CD14-positive monocyte (primary cell): ENCODE measurements around the gene CST2. TPM values are rescaled to one million over a fixed set of nuclear protein-coding genes. Genes with fewer than 3 reads are reported as not detected.
A peak's percentile ranks its signal among the peaks of the same experiment; 100 is the strongest.
"Not testable (repeated sequence)": the region's sequence is repeated elsewhere in the genome, so short reads cannot be mapped to it uniquely, and the experiment has no call there.

ENCODE experiments used
- DNase-seq, 3 donors: peaks; one replicate each; pipeline ENCODE4 v3.0.0-alpha.2; 2011 to 2022
- H2AFZ ChIP-seq: 2 replicates; pipeline ENCODE4 v1.6.0; 2012; ENCODE audit warnings: mild to moderate bottlenecking, low read depth, low read length, inconsistent platforms; ENCODE audit not compliant: insufficient read depth, poor library complexity, severe bottlenecking
- H3K27ac ChIP-seq, 2 donors: 1 replicate in 1 of 2; 2 replicates in 1 of 2; pipeline ENCODE4 v1.5.1; 2012 to 2013; ENCODE audit warnings: low read length in 2 of 2, control low read depth in 1 of 2, inconsistent platforms in 1 of 2, low read depth in 1 of 2, mild to moderate bottlenecking in 1 of 2
- H3K27me3 ChIP-seq, 2 donors: one replicate each; pipeline versions ENCODE4 v1.6.0 to v1.6.1; 2011 to 2013; ENCODE audit warnings: low read length in 2 of 2; ENCODE audit not compliant: control insufficient read depth in 2 of 2, insufficient read depth in 2 of 2
- H3K36me3 ChIP-seq, 2 donors: replicated peaks in 1 of 2; 1 replicate in 1 of 2; 2 replicates in 1 of 2; pipeline versions ENCODE4 v1.5.1 to v1.6.1; 2012 to 2013; ENCODE audit warnings: low read length in 2 of 2, control low read depth in 1 of 2, inconsistent platforms in 1 of 2, mild to moderate bottlenecking in 1 of 2; ENCODE audit not compliant: insufficient read depth in 2 of 2, control insufficient read depth in 1 of 2
- H3K4me1 ChIP-seq, 2 donors: 1 replicate in 1 of 2; 2 replicates in 1 of 2; pipeline versions ENCODE4 v1.5.1 to v1.6.1; 2012 to 2013; ENCODE audit warnings: low read length in 2 of 2, control low read depth in 1 of 2, inconsistent platforms in 1 of 2, mild to moderate bottlenecking in 1 of 2, moderate library complexity in 1 of 2; ENCODE audit not compliant: insufficient read depth in 2 of 2, control insufficient read depth in 1 of 2
- H3K4me2 ChIP-seq: replicated peaks from 2 replicates; pipeline ENCODE3; 2012; ENCODE audit warnings: low read length, moderate library complexity, mild to moderate bottlenecking; ENCODE audit not compliant: poor library complexity, severe bottlenecking; ENCODE audit errors: extremely low read depth
- H3K4me3 ChIP-seq, 3 experiments: fragments of 200-600 bp in 1 of 3; sonication (generic) in 1 of 3; replicated peaks in 1 of 3; 1 replicate in 2 of 3; 2 replicates in 1 of 3; pipeline ENCODE4 v1.5.1; 2011 to 2013; ENCODE audit warnings: low read length in 3 of 3, mild to moderate bottlenecking in 3 of 3, control low read depth in 2 of 3, low read depth in 2 of 3, inconsistent platforms in 1 of 3, moderate library complexity in 1 of 3
- H3K79me2 ChIP-seq: 2 replicates; pipeline ENCODE4 v1.6.0; 2012; ENCODE audit warnings: mild to moderate bottlenecking, control low read depth, inconsistent platforms, low read length, moderate library complexity; ENCODE audit not compliant: insufficient read depth
- H3K9ac ChIP-seq: 2 replicates; pipeline ENCODE4 v1.6.0; 2017; ENCODE audit warnings: low read length, mild to moderate bottlenecking; ENCODE audit not compliant: insufficient read depth, poor library complexity, severe bottlenecking
- H3K9me3 ChIP-seq, 2 donors: replicated peaks in 1 of 2; 1 replicate in 1 of 2; 2 replicates in 1 of 2; pipeline versions ENCODE4 v1.5.1 to v1.6.1; 2012 to 2013; ENCODE audit warnings: low read length in 2 of 2, control low read depth in 1 of 2; ENCODE audit not compliant: control insufficient read depth in 1 of 2, insufficient read depth in 1 of 2
- H4K20me1 ChIP-seq: 2 replicates; pipeline ENCODE4 v1.6.0; 2012; ENCODE audit warnings: mild to moderate bottlenecking, low read length, control low read depth, moderate library complexity; ENCODE audit not compliant: insufficient read depth
- H3K27ac Mint-ChIP-seq, 7 donors: one replicate each; pipeline ENCODE4 v1.8.0; 2020; ENCODE audit warnings: mild to moderate bottlenecking in 7 of 7, mixed read lengths in 7 of 7, moderate library complexity in 6 of 7, inconsistent platforms in 2 of 7
- H3K27me3 Mint-ChIP-seq, 3 donors: one replicate each; pipeline ENCODE4 v1.8.0; 2021 to 2022; ENCODE audit warnings: low read depth in 3 of 3, mild to moderate bottlenecking in 3 of 3, mixed read lengths in 3 of 3, moderate library complexity in 3 of 3, inconsistent platforms in 1 of 3
- H3K36me3 Mint-ChIP-seq, 2 donors: one replicate each; pipeline ENCODE4 v1.8.0; 2020; ENCODE audit warnings: mixed read lengths in 2 of 2, inconsistent platforms in 1 of 2, mild to moderate bottlenecking in 1 of 2
- H3K4me1 Mint-ChIP-seq: one replicate; pipeline ENCODE4 v1.8.0; 2020; ENCODE audit warnings: mild to moderate bottlenecking, mixed read lengths
- H3K4me3 Mint-ChIP-seq, 2 donors: one replicate each; pipeline ENCODE4 v1.8.0; 2020; ENCODE audit warnings: mild to moderate bottlenecking in 2 of 2, mixed read lengths in 2 of 2, moderate library complexity in 1 of 2
- H3K9me3 Mint-ChIP-seq, 7 donors: one replicate each; pipeline ENCODE4 v1.8.0; 2020 to 2022; ENCODE audit warnings: mixed read lengths in 7 of 7, mild to moderate bottlenecking in 6 of 7, moderate library complexity in 6 of 7, inconsistent platforms in 2 of 7
- CTCF ChIP-seq: fragments of 200-600 bp; IDR thresholded peaks from one replicate; pipeline ENCODE4 v1.8.0; 2022; ENCODE audit warnings: antibody characterized with exemption, mild to moderate bottlenecking
- WGBS: methylation state at CpG from one replicate; pipeline ENCODE4 v1.1.5; 2013; ENCODE audit warnings: missing lambda C conversion rate; ENCODE audit not compliant: insufficient coverage; 5-methylcytosine and 5-hydroxymethylcytosine counted together
- intact Hi-C, 2 donors: fragments of 100-400 bp; cut with micrococcal nuclease; formaldehyde crosslinking; loops; one replicate each; pipeline versions ENCODE4 v1.15.0 to v1.15.1; 2023
- polyA plus RNA-seq, 3 donors: library from polyadenylated mRNA; depleted of rRNA in 1 of 3; unstranded in 2 of 3; stranded (reverse) in 1 of 3; fragments of 300-500 nt in 2 of 3; fragments of >200 nt in 1 of 3; fragmentation: Illumina TruSeq in 2 of 3; gene quantifications; 1 replicate in 2 of 3; 2 replicates in 1 of 3; pipeline ENCODE4 v1.2.3, GENCODE V29; 2012 to 2021

CST2 gene
- polyA plus RNA-seq, 3 donors: not detected

- WGBS: 3% methylated on average over 4 of the region's 9 CpGs
Observed at GRCh38 chr20:23867152-23867776, 40.7 kb upstream of the CST2 start.

GRCh38 chr20:23860771-23861170, 34.2 kb upstream of the CST2 start:
- H3K4me1 ChIP-seq, H3K27ac Mint-ChIP-seq, H2AFZ ChIP-seq, DNase-seq, H3K9me3 Mint-ChIP-seq, H3K9me3 ChIP-seq, intact Hi-C loops, H3K4me2 ChIP-seq, H3K36me3 ChIP-seq, H3K9ac ChIP-seq, H3K4me3 ChIP-seq, H3K79me2 ChIP-seq, H3K27me3 ChIP-seq, H3K4me1 Mint-ChIP-seq, H3K36me3 Mint-ChIP-seq, H4K20me1 ChIP-seq, H3K27ac ChIP-seq, H3K4me3 Mint-ChIP-seq: not testable (repeated sequence)
- WGBS: no CpG with 5 or more reads among the region's 10 CpGs
- peaks cover 0 to 11% (median 5%) of the 10 kb centered on the region in 3 donors for H3K27me3 Mint-ChIP-seq

More at GRCh38 chr20:23867152-23867776, 40.7 kb upstream of the CST2 start:
- Histone ChIP-seq H3K4me3 (no peak overlapping the region), H3K9ac (no peak overlapping the region), H3K4me2 (no peak overlapping the region), H3K36me3 (no peaks in the 10 kb centered on the region), H4K20me1 (no peaks in the 10 kb centered on the region), H3K4me1 (no peaks in the 10 kb centered on the region), H3K9me3 (no peaks in the 10 kb centered on the region), H3K79me2 (no peaks in the 10 kb centered on the region), H3K27me3 (peaks cover 3 to 8% of the 10 kb centered on the region in 2 donors), H3K27ac (no peak overlapping the region), H2AFZ (no peak overlapping the region)
- H3K36me3 Mint-ChIP-seq: no peaks in the 10 kb centered on the region
- intact Hi-C loops: no loop called here
- peaks cover 0 to 4% (median 0%) of the 10 kb centered on the region in 7 donors for H3K9me3 Mint-ChIP-seq
- no peak overlapping the region for H3K4me3 Mint-ChIP-seq
- H3K27ac Mint-ChIP-seq: peak overlapping the region in 1 of 7 donors; percentile 19
- H3K27me3 Mint-ChIP-seq: peaks cover 5 to 24% (median 23%) of the 10 kb centered on the region in 3 donors
- H3K4me1 Mint-ChIP-seq: no peaks in the 10 kb centered on the region
- no peak for TF ChIP-seq CTCF
- DNase-seq: no peak
